Myocyte (in vitro differentiated cells): Measurements from ENCODE around the gene TGFB2. TPM values are rescaled to one million over a fixed set of nuclear protein-coding genes. Genes with fewer than 3 reads are reported as not detected.

Experiments
- DNase-seq: peaks from one replicate; pipeline ENCODE4 v3.0.0-alpha.2; 2012; ENCODE audit warnings: low read depth
- total RNA-seq: library from RNA; depleted of rRNA; stranded (reverse); fragments of >200 nt; gene quantifications from 2 replicates; pipeline ENCODE4 v1.2.3, GENCODE V29; 2014

TGFB2 gene
- total RNA-seq, 1 donor from 2014 or later = 18.4 TPM

DNA sequence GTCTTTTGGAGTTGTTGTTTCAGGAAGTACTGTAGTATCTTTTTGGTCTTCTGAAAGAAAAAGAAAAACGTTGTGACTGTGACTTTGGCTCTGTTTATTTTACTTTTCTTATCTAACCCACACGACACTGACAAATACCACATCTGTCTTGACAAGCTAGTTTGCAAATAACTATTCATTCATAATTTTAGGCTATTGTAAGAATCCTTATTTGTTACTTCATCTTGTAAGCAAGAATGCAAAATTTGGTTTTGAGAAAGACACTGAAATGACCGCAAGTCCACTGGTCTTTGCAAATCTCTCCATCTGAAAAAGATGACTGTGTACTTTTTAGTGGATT is 12.7 kb downstream of the TGFB2 start:
- DNase-seq = no peak

DNA sequence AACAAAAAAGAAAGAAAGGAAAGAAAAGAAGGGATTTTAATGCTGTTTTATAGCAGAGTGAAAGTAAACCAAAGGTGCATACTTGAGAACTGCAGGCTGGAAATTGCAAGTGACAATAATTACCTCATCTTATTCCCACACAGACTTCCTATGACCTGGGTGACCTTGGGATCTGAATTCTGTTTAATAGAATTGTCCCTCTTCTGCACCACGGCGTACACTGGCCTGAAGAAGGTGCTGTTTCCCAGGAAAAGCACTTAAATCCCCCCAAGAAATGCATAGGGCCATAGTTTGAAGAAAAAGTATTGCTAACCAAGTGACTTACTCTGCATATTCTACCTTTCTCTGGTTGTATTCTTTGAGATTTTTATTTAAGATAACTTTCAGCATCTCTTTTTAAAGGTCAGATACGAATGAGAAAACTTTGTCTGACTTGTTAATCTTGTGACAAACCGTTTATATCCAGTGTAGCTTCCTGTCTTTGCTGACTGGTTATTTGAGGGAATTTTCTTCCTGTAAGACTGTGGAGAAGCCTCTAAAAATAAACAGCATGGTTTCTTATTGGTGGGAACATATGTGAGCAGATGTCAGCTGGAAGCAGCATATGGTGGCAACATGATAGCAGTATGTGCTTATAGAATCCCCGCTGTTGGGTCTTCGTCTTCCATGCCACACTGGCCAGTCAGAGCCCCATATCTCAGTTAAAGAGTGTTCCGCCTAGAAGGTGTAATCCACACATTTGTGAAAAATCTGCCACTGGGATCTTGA is 16.3 kb downstream of the TGFB2 start:
- DNase-seq = peak; percentile 60

DNA sequence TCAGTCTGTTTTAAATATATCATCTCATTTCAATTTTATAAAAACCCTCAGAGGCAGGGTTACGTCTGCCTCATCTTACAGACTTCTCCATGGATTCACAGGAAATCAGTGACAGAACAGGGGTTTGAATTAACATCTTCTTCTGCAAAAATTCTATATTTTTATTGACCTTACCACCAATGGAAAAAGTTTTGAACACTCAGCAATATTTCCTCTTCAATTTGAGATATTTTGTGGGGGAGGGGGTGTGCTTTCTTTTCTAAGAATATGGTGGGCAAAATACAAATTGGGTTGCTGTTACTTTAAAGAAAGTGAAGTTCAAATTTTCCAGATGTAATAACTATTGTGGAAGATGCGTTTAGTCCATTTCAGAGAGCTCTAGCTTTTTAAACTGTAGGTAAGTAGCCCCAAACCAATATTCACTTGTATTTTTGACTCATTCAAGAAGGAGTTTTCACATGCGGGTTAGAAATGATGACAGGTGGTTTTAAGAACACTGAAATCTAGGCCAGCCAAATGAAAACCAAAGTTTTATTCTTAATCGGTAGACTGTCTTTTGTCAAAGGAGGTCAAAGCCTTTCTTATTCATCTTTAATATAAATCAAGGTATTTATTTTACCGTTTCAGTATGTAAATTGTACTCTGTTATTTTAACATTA is 17.4 kb downstream of the TGFB2 start:
- DNase-seq = no peak

DNA sequence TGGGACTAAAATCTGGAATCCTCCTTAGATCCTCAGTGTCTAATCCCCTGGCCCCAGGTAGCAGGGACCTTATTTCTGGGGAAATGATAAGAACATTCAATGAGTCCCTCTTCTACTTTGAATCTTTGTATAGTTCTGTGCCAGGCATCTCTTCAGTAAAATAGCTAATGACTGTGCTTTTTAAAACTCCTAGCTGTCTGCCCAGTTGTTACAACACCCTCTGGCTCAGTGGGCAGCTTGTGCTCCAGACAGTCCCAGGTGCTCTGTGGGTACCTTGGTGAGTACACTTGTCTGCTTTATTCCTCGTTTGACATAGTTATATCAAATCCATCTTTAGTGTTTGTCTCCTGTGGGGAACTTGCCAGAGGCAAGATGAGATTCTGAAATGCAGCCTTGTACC is 18.0 kb downstream of the TGFB2 start:
- DNase-seq = no peak

DNA sequence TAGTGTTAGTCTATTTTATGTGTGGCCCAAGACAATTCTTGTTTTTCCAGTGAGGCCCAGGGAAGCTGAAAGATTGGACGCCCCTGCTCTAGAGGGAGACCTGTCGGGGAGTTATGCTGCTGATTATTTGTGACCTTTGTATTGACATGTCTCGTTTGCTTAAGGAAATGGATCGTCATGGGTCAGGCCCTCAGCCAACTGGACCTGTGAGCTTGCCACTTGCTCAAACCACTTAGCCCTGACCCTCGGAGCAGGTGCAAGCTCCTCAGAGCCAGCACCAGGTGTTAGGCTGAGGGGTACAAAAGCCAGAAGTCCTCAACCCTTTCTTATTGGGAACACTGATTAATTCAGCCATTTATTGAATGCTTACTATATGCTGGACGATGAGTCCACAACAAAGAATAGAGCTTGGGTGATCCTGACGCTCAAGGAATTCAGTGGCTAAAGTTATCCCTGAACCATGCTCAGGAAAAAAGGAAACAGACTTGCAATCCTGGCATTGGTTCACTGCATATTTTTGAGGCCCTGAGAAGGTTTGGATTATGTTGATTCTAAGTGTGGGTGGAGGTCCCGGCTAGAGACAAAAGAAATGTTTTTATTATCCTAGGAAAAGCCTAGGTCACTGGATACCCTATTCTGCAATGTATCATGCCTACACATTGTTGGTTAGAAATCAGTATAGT is 19.0 kb downstream of the TGFB2 start:
- peak; percentile 65 for DNase-seq

DNA sequence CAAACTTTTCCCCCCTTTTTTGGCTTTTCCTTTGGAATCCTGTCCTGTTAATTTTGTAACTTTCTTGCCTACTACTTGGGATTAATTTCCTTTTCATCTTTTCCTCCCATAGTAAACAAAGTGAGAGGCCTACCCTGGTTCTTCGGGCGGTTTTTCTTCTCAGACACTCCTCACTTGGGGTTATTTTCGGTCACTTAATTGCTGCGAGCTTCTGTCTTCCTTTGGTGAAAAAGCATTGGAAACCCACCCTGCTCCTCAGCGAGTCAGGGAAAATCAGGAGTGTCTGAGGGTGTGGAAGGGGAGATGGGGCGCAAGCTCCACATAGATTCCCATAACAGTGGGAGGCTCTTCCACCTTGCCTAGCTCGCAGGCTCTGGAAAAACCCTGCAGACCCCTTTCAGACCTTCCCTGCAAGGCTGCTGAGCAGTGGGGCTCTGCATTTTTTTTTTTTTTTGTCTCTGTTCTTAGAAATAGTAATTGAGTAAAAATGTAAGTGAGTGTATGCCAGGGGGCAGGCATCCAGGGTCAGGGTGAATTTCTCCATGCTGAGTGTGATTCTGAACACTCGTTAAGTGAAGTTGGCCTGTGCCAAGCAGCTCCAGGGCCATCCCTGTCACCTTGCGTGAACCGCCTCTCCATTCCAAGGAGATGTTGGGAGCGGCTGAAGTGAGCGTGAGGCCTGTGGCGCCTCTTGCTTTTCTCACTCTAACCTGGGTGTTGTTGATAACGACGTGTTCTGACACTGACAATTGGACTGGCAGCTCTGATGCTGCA is 20.3 kb downstream of the TGFB2 start:
- no peak for DNase-seq

DNA sequence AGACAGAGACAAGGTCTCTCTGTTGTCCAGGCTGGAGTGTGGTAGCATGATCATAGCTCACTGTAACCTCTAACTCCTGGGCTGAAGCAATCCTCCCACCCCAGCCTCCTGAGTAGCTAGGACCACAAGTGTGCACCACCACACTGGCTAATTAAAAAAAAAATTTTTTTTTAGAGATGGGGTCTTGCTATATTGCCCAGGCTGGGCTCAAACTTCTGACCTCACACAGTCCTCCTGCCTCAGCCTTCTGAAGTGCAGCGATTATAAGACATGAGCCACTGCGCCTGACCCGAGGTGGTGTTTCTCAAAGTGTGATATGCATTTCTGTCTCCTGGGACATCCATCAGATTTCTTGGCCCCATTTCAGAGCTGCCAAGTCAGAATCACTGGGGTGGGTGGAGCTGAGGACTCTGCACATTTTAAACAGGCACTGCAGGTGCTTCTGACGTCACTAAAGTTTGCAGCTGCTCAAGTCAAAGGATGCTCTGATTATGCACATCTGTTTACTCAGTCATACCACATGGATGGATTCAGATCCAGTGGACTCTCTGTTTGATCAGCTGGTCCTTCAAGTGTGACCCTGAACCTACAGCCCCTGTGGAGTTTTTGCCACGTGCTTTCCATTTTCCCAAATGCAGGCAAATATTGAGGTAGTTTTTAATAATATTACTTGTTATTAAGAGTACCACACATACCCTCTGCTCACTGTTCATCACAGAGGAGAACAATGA is 21.4 kb downstream of the TGFB2 start:
- DNase-seq = no peak

DNA sequence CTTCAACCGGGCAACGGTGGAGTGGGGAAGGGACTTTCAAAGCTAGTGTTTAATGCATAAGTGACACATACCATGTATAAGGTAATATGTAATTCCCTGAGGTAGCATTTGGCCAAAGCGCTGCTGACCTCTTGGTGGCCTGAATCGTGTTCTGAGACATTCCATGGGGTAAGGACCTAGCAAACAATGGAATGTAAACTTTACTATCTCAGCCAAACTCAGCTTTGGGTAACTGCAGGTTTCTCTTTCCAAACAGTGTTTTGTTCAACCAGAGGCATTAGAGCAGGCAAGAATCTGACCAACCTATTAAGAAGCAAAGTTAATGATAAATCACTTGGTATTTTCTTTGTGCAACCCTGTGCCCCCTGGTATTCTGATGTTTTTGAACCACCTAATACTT is 22.0 kb downstream of the TGFB2 start:
- DNase-seq = no peak

DNA sequence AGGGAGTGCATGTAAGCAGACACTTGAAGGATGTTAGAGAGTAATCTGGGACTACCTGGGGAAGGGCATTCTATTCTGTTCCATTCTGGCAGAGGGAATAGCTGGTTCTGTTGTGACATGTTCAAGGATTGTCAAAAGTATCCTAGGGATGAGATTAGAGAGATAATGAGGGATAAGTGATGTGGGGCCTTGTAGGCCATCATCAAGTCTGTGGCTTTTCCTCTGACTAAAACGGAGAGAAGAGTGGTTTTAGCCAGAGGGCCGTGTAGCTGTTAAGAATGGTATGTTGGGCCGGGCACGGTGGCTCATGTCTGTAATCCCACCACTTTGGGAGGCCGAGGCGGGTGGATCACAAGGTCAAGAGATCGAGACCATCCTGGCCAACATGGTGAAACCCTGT is 23.6 kb downstream of the TGFB2 start:
- DNase-seq = no peak

DNA sequence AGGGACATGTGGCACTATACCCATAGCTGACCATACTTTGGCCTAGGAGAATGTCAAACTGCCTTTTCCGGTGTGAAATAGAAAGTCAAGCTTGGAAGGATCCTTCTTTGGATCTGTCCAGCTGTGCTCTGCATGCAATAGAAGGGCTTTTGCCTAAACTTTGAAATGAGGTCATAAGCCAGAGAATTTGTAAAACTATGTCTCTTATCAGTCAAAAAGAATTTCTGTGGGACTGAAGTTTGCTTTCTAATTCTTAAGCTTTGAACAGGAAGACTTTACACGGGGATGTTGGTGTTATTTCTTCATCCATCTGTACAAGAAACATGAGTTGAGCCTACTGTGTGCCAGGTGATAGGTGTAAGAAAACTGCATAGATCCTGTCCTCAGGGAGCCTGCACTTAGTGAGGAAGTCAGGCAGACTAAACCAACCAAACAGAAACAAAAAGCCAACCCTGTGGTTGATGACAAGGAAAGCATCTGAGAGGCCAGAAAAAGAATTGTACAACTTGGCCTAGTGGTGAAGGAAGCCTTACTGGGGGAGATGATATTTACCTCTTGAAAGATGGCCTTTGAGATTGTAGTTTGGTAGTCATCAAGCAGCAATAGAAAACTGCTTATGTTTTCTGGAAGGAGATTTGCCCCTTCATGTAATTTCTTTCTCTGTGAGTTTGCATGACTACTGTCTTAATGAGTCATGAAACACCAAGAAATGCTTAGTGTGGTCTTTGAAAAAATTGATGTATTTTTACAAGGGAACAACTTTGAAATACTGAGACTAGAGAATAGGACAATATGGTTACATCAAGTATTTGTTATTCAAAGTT is 24.8 kb downstream of the TGFB2 start:
- peak; percentile 60 for DNase-seq

DNA sequence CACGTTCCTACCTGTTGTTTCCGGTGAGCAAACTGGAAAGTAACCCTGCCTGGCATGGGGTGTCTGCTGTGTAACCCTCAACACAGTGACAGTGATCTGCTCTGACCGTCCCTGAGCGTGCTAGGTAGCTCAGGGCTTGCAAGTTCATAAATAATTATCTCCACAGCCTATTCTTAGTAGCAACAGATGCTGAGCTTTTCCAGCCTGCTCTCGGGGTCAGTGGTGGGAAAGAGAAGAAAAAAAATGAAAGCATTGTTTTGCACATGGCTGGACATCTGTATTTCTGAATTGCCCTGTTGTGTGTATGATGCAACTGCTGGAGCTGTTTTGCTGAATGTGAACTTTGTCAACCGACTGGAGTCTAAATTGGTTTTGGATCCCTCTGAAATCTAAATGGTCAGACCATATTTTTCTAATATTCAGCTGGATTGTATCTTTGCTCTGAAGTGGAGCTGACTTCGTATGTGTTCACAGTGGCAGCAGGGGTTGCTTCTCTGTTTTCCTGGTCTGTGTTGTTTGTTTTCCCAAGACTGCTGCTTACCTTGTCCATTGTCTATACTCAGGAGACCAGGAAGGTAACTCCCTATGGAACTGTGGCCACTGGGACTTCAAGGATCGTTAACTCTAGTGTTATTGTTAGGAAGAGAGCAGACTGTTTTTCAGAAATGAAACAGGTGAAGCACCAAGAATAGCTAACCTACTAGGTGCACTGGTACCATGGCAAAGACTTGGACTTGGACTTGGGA is 27.0 kb downstream of the TGFB2 start:
- peak; percentile 87 for DNase-seq

DNA sequence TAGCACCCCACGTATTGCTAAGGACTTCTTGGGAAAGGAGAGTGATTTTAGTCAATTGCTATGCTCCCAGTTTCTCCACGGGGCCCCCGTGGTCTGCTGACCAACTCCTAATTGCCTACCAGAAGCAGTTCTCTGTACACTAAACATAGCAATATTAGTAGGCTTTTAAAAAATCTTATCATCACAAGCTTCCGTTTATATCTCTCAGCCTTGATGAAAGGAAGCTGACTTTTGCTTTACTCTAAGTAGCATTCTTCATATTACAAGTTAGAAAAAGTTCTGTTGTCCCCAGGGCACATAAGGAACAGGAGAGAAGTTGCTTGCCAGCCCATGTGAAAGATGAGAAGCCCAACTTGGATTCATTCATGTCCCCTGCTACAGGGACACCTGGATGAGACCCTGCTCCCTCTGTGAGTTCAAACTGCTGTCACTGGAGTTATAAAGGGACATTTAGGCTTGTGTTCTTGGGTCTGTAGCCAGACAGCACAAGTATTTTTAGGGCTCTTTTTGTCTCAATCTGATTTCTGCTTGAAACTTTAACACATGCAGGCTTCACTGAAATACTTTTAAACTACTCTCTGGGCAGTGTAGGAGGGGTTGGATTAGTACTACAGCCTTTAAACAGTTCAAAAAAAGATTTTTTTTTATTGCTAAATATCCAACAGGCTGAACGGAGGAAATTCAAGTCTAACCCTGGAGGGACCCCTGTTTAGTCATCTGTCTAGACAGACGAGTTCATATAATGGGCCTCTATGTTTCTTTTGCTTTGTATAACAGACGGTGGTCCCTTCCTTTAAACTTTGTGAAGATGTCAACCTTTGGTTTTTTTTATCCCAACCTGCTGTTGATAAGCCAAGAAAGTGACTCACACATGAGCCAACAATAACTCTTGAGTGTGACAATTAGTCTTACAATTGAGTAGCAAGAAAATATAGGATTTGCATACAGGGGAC is 29.5 kb downstream of the TGFB2 start:
- peak; percentile 31 for DNase-seq

DNA sequence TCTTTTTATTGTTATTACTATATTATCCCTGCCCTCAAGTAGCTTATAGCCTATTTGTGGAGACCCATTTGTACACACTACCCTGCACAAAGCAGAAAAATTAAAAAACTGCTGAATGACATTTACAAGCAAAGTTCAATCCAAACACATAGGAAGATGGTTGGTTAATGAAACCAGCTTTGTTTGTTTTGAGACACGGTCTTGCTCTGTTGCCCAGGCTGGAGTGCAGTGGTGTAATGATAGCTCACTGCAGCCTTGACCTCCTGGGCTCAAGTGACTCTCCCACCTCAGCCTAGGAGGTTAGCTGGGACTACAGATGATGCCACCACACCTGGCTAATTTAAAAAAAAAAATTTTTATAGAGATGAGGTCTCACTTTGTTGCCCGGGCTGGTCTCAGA is 31.6 kb downstream of the TGFB2 start:
- DNase-seq = no peak

DNA sequence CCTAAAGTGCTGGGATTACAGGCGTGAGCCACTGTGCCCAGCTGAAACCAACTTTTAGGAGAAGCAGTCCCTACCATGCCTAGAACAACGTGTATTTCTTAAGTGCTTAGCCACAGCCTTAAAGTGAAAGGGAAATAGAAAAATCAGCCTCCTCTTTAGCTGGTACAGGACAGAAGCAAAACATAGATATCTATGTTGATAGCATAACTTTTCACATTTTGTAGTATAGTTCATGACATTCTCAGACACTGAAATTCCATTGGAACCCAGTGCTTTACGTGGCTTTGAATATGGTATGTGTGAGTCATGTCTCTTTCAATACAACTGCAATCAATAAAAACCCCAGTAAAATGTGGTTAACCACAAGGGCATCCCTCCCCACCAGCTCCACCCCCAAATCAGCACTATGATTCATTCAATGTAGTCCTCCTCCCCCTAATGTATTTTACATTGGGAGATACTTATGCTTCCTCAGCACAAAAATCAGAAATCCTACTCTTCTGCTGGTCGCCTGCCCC is 32.1 kb downstream of the TGFB2 start:
- peak; percentile 60 for DNase-seq

DNA sequence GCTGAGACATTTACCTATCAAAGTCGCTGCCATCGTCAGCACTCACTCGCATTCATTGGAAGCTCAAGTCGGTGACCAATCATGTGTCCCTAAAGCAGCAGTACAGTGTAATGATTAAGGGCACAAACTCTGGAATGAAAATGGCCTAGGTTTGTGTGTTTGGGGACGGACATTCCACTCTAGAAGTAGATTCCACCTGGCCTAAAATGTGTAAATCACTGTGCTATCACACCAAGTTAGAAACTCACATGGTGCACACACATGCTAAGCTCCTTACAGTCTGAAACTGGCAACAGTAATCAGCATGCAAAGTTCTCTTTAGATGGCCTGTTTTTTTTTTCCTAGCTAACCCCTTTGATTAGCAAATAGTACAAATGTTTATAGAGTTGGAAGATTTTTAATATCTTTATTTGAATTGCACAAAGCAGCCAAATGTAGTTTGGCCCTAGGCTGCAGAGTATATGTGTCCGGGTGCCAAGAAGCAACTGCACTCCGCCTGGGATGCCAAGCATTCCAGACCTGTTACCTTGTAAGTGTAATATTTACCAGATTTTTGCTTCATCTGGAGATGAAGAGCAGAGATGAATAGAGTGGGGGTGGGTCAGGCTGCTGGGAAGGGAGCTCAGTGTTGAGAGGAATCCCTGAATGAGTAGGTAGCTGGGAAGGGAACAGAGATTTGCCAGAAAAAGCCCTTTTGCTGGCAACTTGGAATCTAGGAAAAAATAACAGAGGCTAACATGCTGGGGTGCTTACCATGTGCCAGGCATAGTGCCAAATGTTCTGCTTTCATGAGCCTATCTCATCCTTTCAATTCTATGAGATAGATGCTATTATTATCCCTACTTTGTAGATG is 35.2 kb downstream of the TGFB2 start:
- DNase-seq = peak; percentile 63

DNA sequence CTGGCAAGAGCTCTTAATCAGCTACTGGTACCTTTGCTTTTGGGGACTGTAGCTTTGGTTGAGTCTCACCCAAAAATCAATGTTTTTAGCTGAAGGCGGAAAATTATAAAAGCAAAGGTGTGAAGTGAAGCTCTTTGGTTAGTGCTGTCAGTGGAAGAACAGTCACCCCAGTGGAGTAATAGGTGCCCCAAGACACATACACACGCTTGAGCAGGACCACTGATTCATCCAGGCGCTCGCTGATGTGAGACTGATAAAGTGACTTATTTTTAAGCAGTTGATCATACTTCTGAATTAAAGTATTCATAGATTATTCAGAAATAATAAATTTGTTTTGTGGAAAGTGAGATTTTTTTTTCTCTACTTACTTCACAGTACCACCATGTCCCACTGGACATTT is 37.1 kb downstream of the TGFB2 start:
- no peak for DNase-seq

DNA sequence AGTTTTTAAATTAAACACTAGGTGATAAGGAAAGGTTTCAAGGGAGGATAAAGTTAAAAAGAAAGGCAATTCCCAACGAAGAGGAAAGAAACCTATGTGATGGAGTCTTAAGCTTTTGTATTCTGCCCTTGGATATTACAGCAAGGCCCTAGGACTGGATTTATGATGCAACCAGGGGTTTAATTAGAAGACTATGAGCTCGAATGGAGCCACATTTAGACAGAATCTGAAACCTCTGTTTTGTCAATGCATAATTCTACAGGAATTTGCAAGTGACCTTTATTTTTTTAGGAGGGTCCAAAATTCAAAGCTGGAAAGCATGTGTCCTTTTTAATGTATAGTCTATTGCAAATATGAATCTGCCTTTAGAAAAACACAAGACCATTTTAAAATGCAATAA is 37.9 kb downstream of the TGFB2 start:
- DNase-seq = no peak
